ENCODE data around the gene GGTA1.

The GGTA1 gene

DNA sequence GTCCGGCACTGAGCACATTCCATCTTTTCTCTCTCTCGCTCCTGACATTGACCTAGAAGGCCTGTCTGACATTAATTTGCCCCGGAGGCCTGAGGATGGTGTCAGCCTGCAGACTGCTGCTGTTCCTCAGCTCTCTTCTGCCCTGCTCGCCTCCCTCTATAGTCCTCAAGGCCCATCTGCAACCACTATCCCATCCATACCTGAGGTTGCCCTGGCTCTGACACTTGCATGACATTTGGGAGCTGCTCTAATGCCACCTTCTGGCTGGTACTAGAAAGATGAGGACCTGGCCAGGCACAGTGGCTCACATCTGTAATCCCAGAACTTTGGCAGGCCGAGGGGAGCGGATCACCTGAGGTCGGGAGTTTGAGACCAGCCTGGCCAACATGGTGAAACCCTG lies 38.6 kb upstream of the GGTA1 start:
- Histone ChIP-seq H3K9me2 (replicated peaks; ENCODE audit: control insufficient read depth, low read length) (no peaks in the 10 kb centered on the region), H3K36me3 (ENCODE audit: control insufficient read depth, low read length) (no peaks in the 10 kb centered on the region), H3K4me1 (ENCODE audit: control insufficient read depth, low read length) (no peaks in the 10 kb centered on the region), H3K79me2 (ENCODE audit: control insufficient read depth, low read length) (no peaks in the 10 kb centered on the region), H3F3A (ENCODE audit: control insufficient read depth, insufficient read depth) (no peaks in the 10 kb centered on the region), H3K9me3 (ENCODE audit: control insufficient read depth, insufficient read depth, low read length) (no peaks in the 10 kb centered on the region), H3K27me3 (ENCODE audit: control insufficient read depth, low read length) (no peaks in the 10 kb centered on the region), H3K27ac (ENCODE audit: low read depth, low read length) (no peak overlapping the region), H3K4me2 (ENCODE audit: low read length) (no peak overlapping the region), H4K20me1 (ENCODE audit: control insufficient read depth, insufficient read depth, low read depth, low read length) (no peaks in the 10 kb centered on the region), H3K4me3 (ENCODE audit: low read length) (no peak overlapping the region)
- TF ChIP-seq, protein P1, sequence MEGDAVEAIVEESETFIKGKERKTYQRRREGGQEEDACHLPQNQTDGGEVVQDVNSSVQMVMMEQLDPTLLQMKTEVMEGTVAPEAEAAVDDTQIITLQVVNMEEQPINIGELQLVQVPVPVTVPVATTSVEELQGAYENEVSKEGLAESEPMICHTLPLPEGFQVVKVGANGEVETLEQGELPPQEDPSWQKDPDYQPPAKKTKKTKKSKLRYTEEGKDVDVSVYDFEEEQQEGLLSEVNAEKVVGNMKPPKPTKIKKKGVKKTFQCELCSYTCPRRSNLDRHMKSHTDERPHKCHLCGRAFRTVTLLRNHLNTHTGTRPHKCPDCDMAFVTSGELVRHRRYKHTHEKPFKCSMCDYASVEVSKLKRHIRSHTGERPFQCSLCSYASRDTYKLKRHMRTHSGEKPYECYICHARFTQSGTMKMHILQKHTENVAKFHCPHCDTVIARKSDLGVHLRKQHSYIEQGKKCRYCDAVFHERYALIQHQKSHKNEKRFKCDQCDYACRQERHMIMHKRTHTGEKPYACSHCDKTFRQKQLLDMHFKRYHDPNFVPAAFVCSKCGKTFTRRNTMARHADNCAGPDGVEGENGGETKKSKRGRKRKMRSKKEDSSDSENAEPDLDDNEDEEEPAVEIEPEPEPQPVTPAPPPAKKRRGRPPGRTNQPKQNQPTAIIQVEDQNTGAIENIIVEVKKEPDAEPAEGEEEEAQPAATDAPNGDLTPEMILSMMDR (IDR thresholded peaks at IDR 0.05; ENCODE audit: low read depth, low read length, poor library complexity, severe bottlenecking), result no peak
- no peak for TF ChIP-seq EZH2phosphoT487 (IDR thresholded peaks at IDR 0.05; ENCODE audit: borderline replicate concordance, low read length)

DNA sequence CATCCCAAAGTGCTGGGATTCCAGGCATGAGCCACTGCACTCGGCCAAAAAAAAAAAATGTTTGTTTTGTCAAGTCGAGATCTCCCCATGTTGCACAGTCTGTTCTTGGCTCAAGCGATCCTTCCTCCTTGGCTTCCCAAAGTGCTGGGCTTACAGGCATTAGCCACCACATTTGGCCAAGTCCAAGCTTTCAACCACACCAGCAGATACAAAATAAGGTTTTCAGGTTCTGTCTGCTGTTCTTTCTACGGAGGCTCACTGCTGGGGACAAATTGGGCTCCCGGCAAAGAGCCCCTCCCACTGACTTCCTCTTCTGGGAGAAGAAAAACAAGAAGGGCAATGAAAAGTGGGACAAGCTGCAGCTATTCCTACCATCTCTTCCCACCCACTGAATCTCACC lies 37.6 kb upstream of the GGTA1 start:
- H3K79me2 ChIP-seq (ENCODE audit: control insufficient read depth, low read length), result no peaks in the 10 kb centered on the region
- H3K27ac ChIP-seq (ENCODE audit: low read depth, low read length), result no peak overlapping the region
- no peaks in the 10 kb centered on the region for H3F3A ChIP-seq (ENCODE audit: control insufficient read depth, insufficient read depth)
- no peaks in the 10 kb centered on the region for H4K20me1 ChIP-seq (ENCODE audit: control insufficient read depth, insufficient read depth, low read depth, low read length)
- TF ChIP-seq, protein P1 (IDR thresholded peaks at IDR 0.05; ENCODE audit: low read depth, low read length, poor library complexity, severe bottlenecking), result no peak
- no peak for TF ChIP-seq EZH2phosphoT487 (IDR thresholded peaks at IDR 0.05; ENCODE audit: borderline replicate concordance, low read length)
- H3K9me3 ChIP-seq (ENCODE audit: control insufficient read depth, insufficient read depth, low read length), result no peaks in the 10 kb centered on the region
- H3K36me3 ChIP-seq (ENCODE audit: control insufficient read depth, low read length), result no peaks in the 10 kb centered on the region
- H3K9me2 ChIP-seq (replicated peaks; ENCODE audit: control insufficient read depth, low read length), result no peaks in the 10 kb centered on the region
- H3K4me1 ChIP-seq (ENCODE audit: control insufficient read depth, low read length), result no peaks in the 10 kb centered on the region
- no peak overlapping the region for H3K4me2 ChIP-seq (ENCODE audit: low read length)
- H3K4me3 ChIP-seq (ENCODE audit: low read length), result no peak overlapping the region
- H3K27me3 ChIP-seq (ENCODE audit: control insufficient read depth, low read length), result no peaks in the 10 kb centered on the region

DNA sequence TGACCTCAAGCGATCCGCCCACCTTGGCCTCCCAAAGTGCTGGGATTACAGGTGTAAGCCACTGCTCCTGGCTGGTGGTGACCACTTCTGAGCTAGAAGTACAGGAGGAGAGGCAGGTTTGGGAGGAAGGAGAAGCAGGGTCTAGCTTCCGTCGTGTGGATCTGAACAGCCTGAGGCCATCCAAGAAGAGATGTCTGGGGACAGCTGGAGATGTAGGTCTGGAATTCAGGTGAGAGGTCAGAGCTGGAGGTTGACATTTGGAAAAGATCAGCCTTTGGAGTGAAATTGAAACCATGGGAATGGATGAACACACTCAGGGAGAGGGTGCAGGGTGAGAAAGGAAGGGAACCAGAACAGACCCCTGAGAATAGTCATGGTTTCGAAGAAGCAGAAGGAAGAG lies 33.2 kb upstream of the GGTA1 start:
- no peak overlapping the region for H3K27ac ChIP-seq (ENCODE audit: low read depth, low read length)
- no peaks in the 10 kb centered on the region for H3K36me3 ChIP-seq (ENCODE audit: control insufficient read depth, low read length)
- H3F3A ChIP-seq (ENCODE audit: control insufficient read depth, insufficient read depth), result no peaks in the 10 kb centered on the region
- no peaks in the 10 kb centered on the region for H3K79me2 ChIP-seq (ENCODE audit: control insufficient read depth, low read length)
- no peak for TF ChIP-seq EZH2phosphoT487 (IDR thresholded peaks at IDR 0.05; ENCODE audit: borderline replicate concordance, low read length)
- TF ChIP-seq, protein P1 (IDR thresholded peaks at IDR 0.05; ENCODE audit: low read depth, low read length, poor library complexity, severe bottlenecking), result no peak
- H3K4me1 ChIP-seq (ENCODE audit: control insufficient read depth, low read length), result no peaks in the 10 kb centered on the region
- H3K27me3 ChIP-seq (ENCODE audit: control insufficient read depth, low read length), result no peaks in the 10 kb centered on the region
- no peaks in the 10 kb centered on the region for H4K20me1 ChIP-seq (ENCODE audit: control insufficient read depth, insufficient read depth, low read depth, low read length)
- no peaks in the 10 kb centered on the region for H3K9me2 ChIP-seq (replicated peaks; ENCODE audit: control insufficient read depth, low read length)
- no peak overlapping the region for H3K4me2 ChIP-seq (ENCODE audit: low read length)
- H3K4me3 ChIP-seq (ENCODE audit: low read length), result no peak overlapping the region
- H3K9me3 ChIP-seq (ENCODE audit: control insufficient read depth, insufficient read depth, low read length), result no peaks in the 10 kb centered on the region

All from DOHH2 (cell line).